HepG2 (cell line): ENCODE results near the gene CEP128.

Source experiments
- CTCF ChIP-seq: sonication (generic); formaldehyde crosslinking; IDR thresholded peaks from 2 replicates; pipeline ENCODE4 v1.5.0; 2020; ENCODE audit warnings: mild to moderate bottlenecking, missing genetic modification reagents, moderate library complexity
- HIVEP1 ChIP-seq: sonication (generic); formaldehyde crosslinking; IDR thresholded peaks from 2 replicates; pipeline ENCODE4 v1.4.0; 2020; ENCODE audit warnings: mild to moderate bottlenecking, missing genetic modification reagents
- REXO4 ChIP-seq: sonication (generic); formaldehyde crosslinking; IDR thresholded peaks from 2 replicates; pipeline ENCODE4 v1.8.0; 2022; ENCODE audit warnings: missing genetic modification reagents, mild to moderate bottlenecking, borderline replicate concordance
- ZBTB44 ChIP-seq: sonication (generic); formaldehyde crosslinking; IDR thresholded peaks from 2 replicates; pipeline ENCODE4 v1.4.0; 2020; ENCODE audit warnings: missing genetic modification reagents

GRCh38 chr14:80567905-80568536 is 373.5 kb downstream of the CEP128 start:
- TF ChIP-seq CTCF (CRISPR knock-in tag) (no peak), HIVEP1 (CRISPR knock-in tag) (no peak), REXO4 (no peak), ZBTB44 (CRISPR knock-in tag) (no peak)
